GM21367 (cell line): ENCODE data around the gene IDH1.
"Not testable (repeated sequence)": the region's sequence is repeated elsewhere in the genome, so short reads cannot be mapped to it uniquely, and the experiment has no call there.

Source experiments
- ATAC-seq: cut with Tn5 transposase; IDR thresholded peaks from one replicate; pipeline ENCODE4 v1.9.1; 2021; ENCODE audit not compliant: unreplicated experiment

The IDH1 gene

DNA sequence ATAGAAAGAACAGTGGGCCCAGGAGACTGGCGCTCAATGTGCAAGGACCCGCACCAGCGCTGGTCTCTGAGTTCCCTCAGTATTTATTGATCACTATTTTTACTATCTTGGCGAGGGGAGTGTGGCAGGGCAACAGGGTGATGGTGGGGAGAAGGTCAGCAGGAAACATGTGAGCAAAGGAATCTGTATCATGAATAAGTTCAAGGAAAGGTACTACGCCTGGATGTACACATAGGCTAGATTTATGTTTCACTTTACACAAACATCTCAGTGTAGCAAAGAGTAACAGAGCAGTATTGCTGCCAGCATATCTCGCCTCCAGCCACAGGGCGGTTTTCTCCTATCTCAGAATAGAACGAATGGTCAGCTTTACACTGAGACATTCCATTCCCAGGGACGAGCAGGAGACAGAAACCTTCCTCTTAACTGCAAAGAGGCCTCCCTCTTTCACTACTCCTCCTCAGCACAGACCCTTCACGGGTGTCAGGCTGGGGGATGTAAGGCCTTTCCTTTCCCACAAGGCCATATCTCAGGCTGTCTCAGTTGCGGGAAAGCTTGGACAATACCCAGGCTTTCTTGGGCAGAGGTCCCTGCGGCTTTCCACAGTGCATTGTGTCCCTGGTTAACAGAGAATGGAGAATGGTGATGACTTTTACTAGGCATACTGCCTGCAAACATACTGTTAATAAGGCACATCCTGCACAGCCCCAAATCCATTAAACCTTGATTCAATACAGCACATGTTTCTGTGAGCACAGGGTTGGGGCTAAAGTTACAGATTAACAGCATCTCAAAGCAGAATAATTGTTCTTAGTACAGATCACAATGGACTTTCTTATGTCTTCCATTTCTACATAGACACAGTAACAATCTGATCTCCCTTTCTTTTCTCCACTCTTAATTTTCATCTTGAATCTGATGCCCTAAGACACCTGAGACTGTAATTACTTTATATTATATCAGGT, 2.3 kb upstream of the IDH1 start:
- not testable (repeated sequence) for ATAC-seq

DNA sequence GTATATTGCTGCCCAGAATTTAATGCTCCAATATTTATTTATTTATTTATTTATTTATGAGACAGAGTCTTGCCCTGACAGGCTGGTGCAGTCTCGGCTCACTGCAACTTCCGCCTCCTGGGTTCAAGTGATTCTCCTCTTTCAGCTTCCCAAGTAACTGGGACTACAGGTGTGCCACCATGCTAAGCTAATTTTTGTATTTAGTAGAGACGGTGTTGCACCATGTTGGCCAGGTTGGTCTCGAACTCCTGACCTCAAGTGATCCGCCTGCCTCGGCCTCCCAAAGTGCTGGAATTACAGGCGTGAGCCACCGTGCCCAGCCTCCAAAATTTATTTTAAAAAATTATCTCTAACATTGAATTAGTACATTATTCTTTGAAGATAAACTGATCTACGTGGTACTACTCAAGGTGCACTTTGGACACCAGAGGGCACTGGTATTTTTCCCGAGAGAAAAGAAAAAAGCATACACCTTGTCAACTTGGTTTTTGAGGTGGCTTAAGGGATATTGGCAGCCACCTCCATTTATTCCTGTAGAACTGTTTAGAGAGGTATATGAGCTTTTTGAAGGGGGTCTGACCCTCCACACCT, 1.4 kb upstream of the IDH1 start:
- ATAC-seq, result no peak

DNA sequence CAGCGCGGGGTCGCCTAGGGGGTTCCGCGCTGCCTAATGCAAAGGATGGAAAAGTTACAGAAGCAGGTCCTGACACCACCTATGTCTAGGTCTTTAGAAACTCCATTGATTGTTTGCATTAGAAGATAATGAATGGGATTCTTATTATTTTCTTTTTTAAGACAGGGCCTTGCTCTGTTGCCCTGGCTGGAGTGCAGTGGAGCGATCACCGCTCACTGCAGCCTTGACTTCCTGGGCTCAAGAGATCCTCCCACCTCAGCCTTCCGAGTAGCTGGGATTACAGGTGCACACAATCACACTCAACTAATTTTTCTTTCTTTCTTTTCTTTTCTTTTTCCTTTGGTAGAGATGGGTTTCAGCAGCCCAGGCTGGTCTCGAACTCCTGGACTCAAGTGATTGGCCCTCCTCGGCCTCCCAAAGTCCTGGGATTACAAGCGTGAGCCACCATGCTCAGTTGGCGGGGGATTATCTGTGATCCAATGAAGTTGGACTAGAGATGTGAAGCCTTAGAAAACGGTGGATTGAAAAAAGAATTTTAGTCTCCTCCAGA, 761 bp upstream of the IDH1 start:
- peak; percentile 6 for ATAC-seq

DNA sequence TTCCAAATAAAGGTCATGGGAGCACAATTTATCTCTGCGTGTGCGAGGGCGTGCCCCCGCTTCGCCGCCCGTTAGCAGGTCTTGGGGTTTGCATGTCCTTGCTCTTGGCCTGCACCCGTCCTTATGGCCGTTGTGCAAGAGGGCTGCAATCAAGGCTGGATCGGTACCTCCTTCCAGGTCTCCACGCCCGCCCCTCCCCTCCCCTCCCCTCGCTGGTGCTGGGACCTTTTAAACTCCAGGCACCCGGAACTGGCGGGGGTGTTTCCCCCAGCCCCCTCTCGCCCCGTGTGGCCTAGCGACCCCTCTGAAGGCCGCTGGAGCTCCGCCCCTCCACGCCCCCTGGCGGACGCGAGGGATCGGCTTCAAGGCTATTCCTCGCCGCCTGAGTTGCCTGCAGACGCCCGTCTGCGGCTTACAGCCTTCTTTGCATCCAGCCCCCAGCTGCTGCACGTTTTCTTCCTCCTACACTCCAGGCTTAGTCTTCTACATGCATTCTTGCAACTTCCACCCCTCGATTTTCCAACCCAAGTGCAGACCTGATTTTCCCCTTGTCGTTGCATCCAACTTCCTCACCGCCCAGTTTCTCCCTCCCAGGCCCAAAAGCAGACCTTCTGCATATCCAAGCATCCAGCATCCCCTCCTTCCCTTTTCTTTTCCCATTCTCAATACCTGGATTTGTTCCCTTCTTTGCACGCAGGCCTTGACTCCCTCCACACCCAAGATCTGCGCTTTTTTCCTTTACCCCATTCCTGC, 577 bp downstream of the IDH1 start:
- peak; percentile 73 for ATAC-seq

DNA sequence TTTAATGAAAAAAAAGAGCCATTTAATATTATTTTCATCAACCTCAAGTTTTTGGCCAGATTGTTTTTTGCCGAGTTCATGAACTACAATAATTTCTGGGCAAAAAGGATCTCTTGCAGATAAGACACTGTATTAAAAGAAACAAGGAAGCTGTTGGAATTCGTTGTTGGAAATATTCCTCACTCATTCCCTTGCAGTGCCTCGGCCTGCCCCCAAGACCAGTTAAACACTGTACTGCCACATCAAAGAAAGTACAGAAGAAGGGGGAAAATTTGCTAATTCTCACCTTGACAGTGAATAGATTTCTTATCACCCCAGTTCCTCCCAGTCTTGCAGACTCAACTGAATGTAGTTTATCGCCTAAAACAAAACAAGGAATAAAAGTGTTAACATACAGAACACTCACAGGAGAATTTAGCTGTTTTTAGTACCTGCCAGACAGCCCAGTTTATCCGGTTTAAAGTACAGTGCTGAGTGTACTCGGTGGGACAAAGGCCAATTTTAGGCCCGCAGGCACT, 1.2 kb downstream of the IDH1 start:
- no peak for ATAC-seq

DNA sequence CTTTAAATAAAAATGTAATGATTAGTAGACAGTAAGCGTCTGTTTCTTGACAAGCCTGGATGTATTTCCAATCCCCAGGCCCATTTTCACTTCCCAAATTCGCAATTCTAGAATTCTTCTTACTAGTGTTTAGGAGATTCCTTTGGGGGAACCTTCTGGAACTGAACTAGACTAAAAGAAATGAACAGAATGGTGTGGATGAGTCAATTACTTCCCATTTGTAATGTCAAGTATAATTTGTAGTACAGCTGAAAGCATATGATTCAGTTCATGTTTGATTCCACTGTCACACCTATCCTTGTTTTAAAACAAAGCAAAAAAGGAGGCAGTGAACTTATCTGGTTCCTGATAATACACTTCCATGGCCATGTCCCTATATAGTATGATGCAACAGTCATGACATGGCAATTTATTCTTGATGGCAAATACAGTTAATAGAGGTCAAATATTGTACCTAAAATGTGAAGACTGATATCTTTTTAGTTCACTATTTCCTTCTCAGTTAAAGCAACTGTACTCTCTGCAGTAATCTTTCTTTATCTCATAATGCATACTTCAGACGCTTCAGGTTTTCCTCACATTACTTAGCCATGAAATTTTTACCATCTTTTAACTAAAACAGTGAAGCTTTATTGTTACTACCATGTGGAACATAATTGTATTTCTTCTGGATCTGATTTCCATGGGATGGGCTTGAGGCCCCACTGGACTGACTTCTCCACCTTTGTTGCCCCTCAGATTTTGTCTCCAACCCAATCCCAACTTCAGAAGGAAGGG, 2.0 kb downstream of the IDH1 start:
- no peak for ATAC-seq

DNA sequence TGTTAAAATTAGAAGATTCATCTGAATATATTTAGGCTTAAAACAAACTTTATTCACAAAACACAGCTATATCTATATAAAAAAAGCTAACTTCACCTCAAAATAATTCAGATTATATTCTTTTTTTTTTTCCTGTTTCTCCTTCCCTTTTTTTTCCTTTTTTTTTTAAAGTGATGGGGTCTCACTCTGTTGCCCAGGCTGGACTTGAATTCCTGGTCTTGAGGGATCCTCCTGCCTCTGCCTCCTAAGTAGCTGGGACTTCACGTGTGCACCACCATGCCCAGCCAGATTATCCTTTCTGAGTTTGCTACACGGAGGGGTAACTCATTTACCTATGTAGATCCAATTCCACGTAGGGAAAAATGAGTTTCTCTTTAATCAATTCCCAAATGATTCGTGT, 3.8 kb downstream of the IDH1 start:
- ATAC-seq, result no peak

DNA sequence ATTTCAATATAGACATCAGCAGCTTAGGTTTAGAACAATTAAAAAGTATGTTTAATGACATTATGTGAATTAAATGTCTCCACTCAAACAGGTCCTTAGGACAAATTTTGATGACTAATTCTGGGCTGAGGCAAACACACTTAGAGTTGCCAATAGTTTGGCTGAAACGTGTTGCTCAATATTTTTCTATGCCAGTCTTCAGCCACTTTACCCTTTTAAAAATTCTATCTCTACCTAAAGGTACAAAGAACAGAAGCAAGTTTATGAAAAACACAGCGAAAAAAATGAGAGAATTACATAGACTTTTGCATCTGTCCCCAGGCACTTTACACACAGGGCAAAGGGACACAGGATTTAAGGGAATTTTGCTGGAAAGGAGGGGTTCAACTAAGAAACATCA, 4.5 kb downstream of the IDH1 start:
- no peak for ATAC-seq

DNA sequence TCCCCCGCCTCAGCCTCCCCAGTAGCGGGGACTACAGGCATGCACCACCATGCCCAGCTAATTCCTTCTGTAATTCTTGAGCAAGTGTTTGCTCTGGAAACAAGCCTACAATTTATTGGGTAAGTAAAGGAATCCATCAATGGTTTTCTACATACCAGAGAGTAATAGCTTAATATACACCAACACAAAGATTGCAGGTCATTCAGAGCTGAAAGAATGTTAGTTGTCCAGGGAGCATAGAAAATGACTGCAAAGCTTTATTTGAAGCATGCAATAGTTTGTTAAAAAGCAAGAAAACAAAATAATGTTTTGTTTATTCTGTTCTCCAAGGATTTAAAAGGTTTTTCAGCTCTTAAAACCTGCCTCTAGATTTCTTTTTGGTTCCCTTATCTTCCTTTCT, 5.6 kb downstream of the IDH1 start:
- ATAC-seq, result no peak

DNA sequence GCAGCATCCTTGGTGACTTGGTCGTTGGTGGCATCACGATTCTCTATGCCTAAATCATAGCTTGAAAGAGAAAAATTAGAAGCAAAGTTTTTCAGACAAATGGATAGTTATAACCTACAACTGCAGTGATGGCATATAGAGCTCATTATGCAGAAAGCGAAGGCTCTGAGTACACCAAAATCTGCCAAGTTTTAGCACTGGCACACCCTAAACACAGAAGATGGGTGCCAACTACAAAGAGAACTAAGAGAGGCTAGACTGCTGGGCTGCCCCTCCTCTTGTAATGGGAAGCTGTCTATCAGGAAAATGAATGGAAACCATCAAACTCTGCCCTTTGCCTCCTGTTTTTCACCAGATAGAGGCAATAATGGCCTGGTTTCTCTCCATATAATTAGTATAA, 6.3 kb downstream of the IDH1 start:
- no peak for ATAC-seq

DNA sequence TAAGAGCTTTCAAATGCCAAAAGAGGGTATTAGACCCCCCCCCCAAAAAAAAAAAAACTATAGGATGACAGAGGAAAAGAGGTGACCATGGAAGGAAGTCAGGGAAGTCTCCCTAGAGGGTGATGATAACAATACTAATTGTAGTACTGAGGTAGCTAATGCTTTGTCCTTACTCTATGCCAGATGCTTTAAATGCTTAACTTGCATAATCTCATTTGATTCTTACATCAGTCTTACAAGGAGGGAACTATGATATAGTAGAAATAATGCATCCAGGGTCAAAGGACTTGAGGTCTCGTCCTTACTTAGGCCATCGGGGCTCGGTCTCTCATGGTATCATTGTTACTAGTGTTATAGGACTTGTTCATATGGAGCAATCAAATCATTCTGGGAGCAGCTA, 9.1 kb downstream of the IDH1 start:
- no peak for ATAC-seq

DNA sequence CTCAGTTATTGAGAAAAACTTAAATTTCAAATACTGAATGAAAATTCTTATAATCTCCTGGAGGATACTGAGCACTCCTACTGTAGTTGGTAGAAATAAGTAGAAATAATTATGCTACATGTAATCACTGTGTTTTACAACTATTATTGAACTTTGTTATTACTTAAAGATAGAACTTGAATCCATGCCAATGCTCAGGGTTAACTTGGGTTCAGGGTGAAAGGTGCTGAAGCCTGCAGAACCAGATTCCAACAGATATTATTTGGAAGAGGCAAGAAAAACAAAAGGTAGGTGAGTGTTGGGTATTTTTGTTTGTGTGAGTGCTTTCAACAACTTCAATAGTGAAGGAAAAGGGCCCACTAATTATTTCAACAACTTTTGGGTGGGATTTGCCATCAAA, 10.4 kb downstream of the IDH1 start:
- ATAC-seq, result no peak

DNA sequence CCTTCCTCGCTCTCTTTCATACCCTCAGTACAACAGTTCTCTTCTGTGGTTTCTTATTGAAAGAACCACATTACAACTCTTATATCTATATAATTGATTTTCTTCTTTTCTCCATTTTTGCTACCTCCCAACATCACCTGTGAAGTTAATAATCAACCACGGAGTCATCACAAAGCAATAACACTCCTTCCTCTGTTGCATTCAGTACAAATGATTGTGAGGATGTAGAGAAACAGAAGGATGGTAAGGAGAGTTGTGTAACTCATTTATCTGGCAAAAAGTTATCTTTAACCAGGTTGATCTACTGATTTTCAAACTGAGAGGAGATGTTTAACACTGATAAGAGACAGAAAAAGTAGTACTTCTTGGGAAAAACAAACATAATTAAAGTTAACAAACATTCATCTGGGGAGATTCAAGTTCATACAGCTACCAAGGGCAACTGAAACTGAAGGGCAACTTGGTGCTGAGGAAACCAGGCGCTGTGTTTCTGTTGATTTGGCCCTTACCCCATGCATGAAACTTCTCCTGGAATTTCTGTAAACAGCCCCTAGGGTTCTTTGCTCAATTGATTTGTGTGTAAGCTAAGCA, 14.2 kb downstream of the IDH1 start:
- no peak for ATAC-seq

DNA sequence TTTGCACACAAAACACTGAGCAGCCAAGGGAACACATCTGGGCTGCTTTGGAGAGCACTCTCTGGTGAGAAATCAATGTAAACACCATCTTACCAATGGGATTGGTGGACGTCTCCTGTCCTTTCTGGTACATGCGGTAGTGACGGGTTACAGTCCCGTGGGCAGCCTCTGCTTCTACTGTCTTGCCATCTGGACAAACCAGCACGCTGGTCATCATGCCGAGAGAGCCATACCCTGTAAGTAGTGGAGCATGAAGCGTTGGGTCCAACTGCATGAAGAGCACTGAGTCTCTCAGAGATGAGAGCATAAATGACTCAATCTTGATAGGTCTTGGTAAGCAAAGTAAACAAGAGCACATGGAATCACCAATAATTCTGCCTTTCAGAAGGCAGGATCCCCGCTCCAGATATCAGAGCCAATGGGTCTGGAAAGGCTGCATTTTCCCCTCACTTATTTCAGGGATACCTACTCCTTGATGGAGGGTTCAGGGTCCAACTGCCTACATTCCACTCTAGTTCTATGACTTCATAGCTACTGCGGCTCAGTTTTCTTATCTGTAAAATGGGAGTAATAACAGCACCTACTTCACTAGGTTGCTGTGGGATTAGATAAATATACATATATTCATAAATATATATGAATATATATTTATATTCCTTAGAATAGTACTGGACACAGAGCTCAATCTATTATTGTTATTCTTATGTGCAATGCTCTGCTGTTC, 14.9 kb downstream of the IDH1 start:
- no peak for ATAC-seq

DNA sequence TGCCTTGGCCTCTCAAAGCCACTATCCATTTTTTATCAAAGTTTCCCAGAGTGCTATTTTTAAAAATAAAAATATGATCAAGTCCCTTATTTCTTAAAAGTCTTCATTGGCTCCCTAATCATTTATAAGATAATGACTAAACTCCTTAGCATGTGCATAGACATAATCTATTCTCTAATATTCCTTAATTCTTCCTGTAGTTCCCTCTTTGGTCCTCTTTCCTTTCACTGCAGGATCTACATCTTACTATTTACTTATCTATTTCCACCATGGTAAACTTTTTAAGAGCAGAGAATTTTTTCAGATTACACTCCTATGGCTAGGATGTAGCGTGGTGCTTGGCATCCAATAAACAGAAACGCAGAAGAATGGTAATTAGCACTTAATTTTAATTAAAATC, 19.0 kb downstream of the IDH1 start:
- ATAC-seq, result no peak

DNA sequence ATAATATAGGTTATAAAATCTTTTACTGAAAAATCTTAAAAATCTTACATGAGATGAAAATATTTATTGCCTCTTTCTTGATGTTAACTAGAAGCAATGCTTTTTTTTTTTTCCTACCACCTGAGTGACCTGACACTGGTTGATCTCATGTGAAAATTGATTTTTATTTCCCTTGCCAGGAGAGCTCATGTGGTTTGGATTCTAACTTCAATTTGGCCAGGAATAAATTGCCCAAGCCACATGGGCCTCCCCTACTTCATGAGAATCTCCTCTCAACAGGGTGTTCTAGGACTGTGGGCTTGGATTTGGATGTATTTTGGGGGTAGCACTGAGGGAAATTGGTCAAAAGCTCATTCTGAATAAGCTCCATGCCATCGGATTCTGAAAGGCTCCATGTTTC, 20.1 kb downstream of the IDH1 start:
- no peak for ATAC-seq

DNA sequence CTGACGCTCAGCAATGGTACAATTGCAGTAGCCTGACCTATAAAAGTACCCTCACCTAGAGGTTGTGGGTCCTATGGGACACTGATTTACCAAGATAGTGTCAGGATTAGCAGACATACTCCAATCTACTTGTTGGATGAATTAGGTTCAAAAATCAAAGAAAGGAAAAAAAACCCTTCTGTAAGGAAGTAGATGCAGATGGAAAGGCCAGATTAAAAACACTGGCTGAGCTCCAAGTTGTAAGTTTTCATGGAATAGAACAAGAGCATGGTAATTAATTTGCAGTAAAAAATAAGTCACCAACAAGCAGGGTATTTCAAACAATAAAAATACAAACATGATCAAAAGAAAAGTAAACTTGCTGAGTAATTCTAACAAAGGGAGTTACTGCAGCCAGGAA, 26.4 kb downstream of the IDH1 start:
- no peak for ATAC-seq

DNA sequence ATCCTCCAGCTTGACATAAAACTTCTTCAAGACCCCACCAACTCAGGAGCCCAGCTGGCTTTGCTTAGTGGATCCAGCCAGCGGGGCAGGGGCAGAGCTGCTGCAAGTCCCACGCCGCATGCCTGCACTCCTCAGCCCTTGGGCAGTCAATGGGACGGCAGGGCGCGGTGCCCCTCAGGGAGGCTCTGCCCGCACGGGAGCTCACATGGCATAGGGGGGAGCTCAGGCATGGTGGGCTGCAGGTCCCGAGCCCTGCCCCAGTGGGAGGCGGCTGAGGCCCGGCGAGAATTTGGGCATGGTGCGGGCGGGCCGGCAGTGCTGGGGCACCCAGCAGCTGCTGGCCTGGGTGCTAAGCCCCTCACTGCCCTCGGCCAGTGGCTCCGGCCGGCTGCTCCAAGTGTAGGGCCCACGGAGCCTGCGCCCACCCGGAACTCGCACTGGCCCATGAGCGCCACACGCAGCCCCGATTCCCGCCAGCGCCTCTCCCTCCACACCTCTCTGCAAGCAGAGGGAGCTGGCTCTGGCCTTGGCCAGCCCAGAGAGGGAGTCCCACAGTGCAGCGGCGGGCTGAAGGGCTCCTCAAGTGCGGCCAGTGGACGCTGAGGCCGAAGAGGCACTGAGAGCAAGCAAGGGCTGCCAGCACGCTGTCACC, 27.2 kb downstream of the IDH1 start:
- no peak for ATAC-seq

DNA sequence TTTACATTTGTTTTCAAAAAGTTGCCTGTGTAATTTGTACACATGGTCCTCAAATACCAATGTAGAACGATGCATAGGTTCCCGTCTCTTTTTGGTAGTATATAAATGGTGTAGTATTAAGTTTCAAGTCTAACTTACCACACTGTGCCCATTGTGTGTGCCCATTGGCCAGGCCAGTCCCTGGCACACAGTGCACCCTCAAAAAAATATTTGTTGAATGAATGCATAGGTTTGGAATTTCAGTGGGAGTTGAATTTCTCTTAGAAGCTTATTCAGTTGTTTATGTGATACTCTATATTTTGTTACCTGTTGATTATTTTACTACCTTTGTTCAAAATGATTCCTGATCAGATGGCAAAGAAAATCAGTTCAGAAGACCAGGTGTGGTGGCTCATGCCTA, 30.1 kb downstream of the IDH1 start:
- no peak for ATAC-seq
